HG03432 (cell line): Measurements from ENCODE around the gene SGMS1.
A peak's percentile ranks its signal among the peaks of the same experiment; 100 is the strongest.
"Not testable (repeated sequence)": the region's sequence is repeated elsewhere in the genome, so short reads cannot be mapped to it uniquely, and the experiment has no call there.

Source experiments
- ATAC-seq: cut with Tn5 transposase; IDR thresholded peaks from one replicate; pipeline ENCODE4 v1.9.1; 2021; ENCODE audit warnings: mild to moderate bottlenecking, moderate library complexity; ENCODE audit not compliant: unreplicated experiment

Gene SGMS1

GRCh38 chr10:50437248-50437647, 186.5 kb downstream of the SGMS1 start:
- ATAC-seq = peak; percentile 44

DNA sequence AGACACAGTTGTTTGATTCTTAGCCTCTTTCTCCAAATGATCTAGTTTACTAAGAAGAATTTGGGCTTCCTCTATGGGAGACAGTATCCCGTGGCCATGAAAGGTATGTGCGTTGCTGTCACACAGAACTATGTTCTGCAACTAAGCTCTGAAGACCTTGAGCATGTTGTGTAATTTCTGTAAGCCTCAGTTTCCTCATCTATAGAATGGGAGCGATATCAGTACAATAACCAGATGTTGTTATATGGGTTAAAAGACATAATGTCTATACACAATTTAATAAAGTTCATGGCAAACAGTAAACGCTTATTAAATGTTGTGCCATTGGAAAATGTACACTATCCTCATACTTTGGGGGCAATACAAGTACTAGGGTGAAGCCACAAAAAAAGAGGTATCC, 187.0 kb downstream of the SGMS1 start:
- ATAC-seq = no peak

DNA sequence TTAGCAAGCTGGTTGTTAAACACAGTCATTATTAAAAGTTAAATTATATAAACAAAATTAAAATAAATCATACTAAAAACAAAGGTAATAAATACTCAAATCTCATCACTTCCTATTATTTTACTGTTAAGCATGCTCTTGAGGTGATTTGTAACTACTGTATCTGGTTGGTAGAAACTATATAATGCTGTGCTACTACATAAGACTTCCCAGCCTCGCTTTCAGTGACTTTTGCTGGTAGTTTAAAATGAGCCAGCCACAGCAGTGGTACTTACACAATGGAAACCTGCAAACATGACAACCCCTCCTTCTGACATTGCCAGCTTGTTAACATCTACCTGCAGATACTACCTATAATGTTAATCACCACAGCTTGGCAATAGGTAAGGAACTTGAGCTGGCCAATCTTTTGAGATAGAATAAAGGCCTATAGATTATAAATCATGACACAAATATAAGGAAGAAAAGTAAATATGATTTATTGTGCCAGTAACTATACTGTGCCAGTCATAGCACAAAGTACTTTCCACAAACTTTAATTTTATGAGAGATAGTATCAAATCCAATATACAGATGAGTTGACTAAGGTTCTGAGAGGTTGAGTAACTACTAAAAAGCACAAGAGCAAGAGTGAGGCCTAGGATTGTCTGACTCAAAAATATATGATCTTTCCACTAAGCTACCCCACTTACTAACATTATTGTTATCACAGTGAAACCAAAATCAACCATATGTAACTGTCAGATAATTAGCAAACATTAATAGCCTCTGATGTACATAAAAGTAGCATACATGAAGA, 191.3 kb downstream of the SGMS1 start:
- peak; percentile 61 for ATAC-seq

GRCh38 chr10:50431791-50432190, 192.0 kb downstream of the SGMS1 start:
- peak; percentile 90 for ATAC-seq

- no peak for ATAC-seq
Measured at GRCh38 chr10:50431133-50431532, 192.6 kb downstream of the SGMS1 start.

DNA sequence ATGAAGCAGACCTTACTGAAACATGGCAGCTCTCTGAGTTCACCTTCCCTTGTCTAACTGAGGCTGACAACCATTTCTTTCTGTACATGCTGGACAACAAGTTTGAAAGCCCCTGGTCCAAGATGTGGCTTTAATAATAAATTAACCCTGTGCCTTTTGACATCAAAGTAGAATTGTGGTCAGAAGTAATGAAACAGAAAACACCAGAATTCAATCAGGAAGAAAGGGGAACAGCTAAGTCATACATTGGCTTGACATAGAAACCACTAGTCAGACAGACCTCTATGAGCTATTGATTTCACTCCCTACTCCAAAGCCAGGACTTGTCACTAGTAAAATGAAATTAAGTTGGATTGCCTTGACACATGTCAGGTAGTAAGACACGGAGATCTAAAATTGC, 197.3 kb downstream of the SGMS1 start:
- peak; percentile 84 for ATAC-seq

- ATAC-seq = not testable (repeated sequence)
Measured at GRCh38 chr10:50425215-50425614, 198.5 kb downstream of the SGMS1 start.

GRCh38 chr10:50423448-50423847, 200.3 kb downstream of the SGMS1 start:
- no peak for ATAC-seq

GRCh38 chr10:50422259-50422658, 201.5 kb downstream of the SGMS1 start:
- no peak for ATAC-seq

GRCh38 chr10:50421026-50421719, 202.6 kb downstream of the SGMS1 start:
- ATAC-seq = peak; percentile 31

GRCh38 chr10:50420196-50420595, 203.6 kb downstream of the SGMS1 start:
- no peak for ATAC-seq

DNA sequence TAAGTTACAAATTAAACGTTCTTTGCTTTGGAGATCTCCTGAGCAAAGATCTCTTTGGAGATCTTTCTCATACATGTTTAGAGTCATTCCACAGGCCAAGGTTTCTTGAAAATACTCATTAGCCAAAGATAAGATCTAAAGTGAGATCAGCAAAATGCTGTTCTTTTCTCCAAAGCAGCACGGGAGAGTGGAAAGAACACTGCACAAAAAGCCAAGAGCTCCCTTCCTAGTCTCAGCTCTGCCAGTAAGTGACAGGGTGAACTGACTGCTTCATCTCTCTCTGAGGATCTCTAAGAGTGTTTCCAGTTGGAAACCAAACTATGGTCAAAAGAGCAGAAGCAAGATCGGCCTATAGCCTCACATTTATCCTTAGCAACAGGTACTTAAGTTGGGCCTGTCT, 204.0 kb downstream of the SGMS1 start:
- no peak for ATAC-seq

DNA sequence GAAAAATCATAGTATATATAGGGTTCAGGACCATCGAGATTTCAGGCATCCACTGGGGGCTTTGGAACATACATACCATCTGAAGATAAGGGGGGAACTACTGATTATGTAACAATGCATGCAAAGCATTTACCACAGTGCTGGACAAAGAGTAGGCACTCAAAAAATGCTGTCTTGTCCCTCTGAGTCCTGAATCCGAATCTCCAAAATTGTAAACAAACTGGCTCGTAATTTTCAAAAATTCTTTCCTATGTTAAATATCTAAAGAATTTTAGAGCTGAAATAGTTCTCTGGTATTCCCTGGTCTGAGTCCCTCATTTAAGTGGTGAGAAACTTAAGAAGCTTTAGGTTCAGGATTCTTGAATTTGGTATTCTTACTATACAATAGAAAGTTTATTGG, 204.7 kb downstream of the SGMS1 start:
- no peak for ATAC-seq

DNA sequence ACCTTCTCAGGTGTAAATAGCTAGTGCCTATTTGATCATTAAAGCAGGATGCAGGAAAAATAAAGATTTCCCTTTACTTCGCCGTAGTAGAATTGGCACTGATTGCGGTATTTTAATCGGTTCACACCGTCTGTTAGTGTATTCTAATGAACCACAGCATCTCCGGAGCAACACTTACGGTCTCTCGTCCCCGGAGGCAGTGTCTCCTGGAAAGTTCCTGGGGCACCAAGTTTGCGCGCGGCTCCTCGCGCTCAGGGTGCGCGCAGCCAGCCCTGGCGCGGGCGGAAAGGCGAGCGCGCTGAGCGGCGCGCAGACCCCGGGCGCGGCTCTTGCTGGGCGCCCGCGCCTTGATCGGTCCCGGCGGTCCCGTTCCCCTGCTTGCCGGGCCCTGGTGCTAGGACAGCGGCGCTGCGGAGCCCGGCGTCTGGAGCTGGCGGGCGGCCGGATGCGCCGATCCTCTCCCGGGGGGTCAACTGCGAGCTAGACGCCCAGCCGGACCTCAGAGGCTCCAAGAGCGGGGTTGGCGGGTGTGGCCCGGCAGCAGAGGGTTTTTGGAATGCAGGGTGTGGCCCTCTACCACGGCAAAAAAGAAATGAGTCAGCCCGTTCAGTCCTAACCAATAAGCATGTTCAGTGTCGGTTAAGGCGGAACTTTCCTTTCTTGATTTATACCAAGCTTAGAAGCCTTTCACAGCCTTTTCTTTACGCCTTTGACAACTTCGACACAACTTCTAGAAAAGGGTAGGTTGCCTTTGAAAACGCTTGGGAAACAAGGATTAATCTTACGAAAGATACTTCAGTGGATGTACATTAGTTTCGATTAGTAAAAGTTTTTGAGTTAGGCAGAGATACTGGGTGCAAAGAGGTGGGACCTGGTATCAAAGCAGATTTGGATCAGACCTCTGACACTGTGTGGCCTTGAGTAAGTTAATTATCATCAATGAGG, 205.6 kb downstream of the SGMS1 start:
- ATAC-seq = peak; percentile 91

DNA sequence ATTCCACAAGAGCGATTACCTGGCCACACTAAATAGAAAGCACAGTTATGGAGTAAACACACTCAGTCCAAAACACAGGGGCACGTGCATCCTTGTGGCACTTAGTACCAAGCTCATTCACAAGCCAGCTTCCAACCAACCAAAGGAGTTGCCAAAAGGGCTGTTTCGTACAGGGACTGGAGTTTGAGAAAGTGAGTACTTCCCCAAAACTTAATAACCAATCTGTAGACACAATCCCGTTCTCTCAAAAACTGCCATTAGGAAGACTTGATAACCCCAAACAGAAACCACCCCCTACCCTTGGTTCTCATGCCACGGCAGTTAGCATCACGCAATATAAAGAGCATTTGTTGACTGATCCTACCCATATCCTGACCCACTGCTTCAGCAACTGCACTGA, 206.3 kb downstream of the SGMS1 start:
- peak; percentile 15 for ATAC-seq

- no peak for ATAC-seq
Measured at GRCh38 chr10:50416881-50417280, 206.9 kb downstream of the SGMS1 start.

GRCh38 chr10:50416181-50416824, 207.5 kb downstream of the SGMS1 start:
- no peak for ATAC-seq

DNA sequence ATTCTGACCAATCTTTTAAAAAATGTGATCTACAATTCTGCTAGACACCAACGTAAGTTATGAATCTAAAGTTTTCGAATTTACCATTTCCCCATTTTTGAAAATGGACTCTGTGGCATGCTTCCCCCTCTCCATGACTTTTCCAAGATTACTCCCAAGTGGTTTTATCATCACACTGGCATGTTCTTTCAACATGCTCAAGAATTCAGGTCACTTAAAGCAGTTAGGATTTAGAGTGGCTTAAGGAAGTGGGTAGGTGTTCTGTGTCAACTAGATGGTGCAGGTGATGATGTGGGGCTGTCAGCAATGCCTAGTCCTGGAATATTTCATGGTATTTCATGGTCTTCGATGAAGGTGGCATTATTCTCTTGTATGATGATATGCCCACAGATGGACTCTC, 208.5 kb downstream of the SGMS1 start:
- no peak for ATAC-seq

GRCh38 chr10:50410066-50410811, 213.5 kb downstream of the SGMS1 start:
- ATAC-seq = no peak
